Stimulated activated CD4-positive, alpha-beta T cell treated with anti-CD3 and anti-CD28 coated beads, TNF-alpha, amount 100 ng/mL, for 1 hour (primary cell): ENCODE data around the gene GRIK1.

Source experiments
- DNase-seq, 3 donors: peaks; one replicate each; pipeline ENCODE4 v3.0.0-alpha.2; 2020; ENCODE audit warnings: low read depth in 3 of 3, low spot score in 1 of 3

The GRIK1 gene

GRCh38 chr21:29675451-29675850, 264.3 kb downstream of the GRIK1 start:
- DNase-seq = no peak

- no peak for DNase-seq
Observed at GRCh38 chr21:29674343-29674742, 265.5 kb downstream of the GRIK1 start.

- DNase-seq = no peak
Observed at GRCh38 chr21:29673096-29673610, 266.6 kb downstream of the GRIK1 start.

- no peak for DNase-seq
Observed at GRCh38 chr21:29671728-29672127, 268.1 kb downstream of the GRIK1 start.

GRCh38 chr21:29670228-29670627, 269.6 kb downstream of the GRIK1 start:
- no peak for DNase-seq

GRCh38 chr21:29669416-29669815, 270.4 kb downstream of the GRIK1 start:
- DNase-seq = no peak

GRCh38 chr21:29667651-29668050, 272.1 kb downstream of the GRIK1 start:
- DNase-seq = no peak

- no peak for DNase-seq
Observed at GRCh38 chr21:29664615-29665014, 275.2 kb downstream of the GRIK1 start.

- DNase-seq = no peak
Observed at GRCh38 chr21:29661672-29662442, 277.9 kb downstream of the GRIK1 start.

- DNase-seq = no peak
Observed at GRCh38 chr21:29660047-29660720, 279.6 kb downstream of the GRIK1 start.

- DNase-seq = no peak
Observed at GRCh38 chr21:29658934-29659203, 280.9 kb downstream of the GRIK1 start.

- DNase-seq = no peak
Observed at GRCh38 chr21:29658177-29658933, 281.4 kb downstream of the GRIK1 start.

- DNase-seq = no peak
Observed at GRCh38 chr21:29657240-29657989, 282.4 kb downstream of the GRIK1 start.

GRCh38 chr21:29656504-29657239, 283.1 kb downstream of the GRIK1 start:
- DNase-seq = no peak

GRCh38 chr21:29655577-29655976, 284.2 kb downstream of the GRIK1 start:
- DNase-seq = no peak

- DNase-seq = no peak
Observed at GRCh38 chr21:29654855-29655254, 284.9 kb downstream of the GRIK1 start.

GRCh38 chr21:29654203-29654602, 285.6 kb downstream of the GRIK1 start:
- DNase-seq = no peak

- DNase-seq = no peak
Observed at GRCh38 chr21:29650523-29651022, 289.2 kb downstream of the GRIK1 start.

- no peak for DNase-seq
Observed at GRCh38 chr21:29649406-29649814, 290.4 kb downstream of the GRIK1 start.

GRCh38 chr21:29648710-29649240, 291.0 kb downstream of the GRIK1 start:
- no peak for DNase-seq
